ENCODE results near the gene CAB39.

CAB39 gene

DNA sequence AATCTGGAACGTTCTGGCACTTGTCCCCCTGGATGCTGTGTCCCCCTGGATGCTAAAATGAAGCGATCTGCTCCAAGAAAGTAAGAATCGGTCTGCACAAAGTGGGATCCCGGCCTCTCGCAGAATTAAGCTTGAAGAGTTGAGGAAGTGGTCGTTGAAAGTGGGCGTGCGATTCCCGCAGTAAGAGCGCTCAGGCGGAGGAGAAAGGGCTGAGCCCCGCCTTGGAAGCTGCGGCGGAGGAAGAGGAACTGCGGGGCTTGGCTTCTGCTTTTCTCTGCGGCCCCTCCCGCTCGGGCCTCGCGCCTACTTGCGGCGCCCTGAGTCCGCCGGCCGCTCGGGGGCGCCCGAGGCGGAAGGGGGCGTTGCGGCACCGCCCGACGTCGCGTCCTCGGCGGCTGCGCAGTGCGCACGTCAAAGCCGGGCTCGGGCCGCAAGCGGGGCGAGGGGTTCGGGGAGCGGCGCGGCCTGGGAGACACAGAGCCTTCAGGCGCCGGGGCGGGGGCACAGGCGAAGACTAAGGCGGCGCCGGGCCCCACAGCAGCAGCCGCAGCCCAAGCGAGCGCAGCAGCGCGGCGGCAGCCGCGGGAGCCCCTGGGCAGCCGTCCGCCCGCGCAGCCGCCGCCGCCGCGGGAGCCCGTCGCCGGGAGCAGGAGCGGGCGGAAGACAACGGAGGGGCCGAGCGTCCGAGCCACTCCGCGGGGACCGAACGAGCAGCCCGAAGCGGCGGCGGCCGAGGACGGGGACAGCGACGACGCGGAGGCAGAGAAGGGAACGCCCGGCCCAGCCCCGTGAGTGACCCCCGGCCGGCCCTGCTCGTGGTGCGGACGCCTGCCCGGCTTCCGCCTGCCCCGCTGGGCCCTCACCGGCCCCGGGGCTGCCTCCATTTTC, at the start of gene CAB39:
Gene CAB39, plus strand, starts transcription at position 400 of the 888 bp plus-strand sequence. CDS start 47,160 bp downstream, outside the sequence.
- Histone ChIP-seq H3K27me3 (ENCODE audit: control insufficient read depth, insufficient read depth, low read length) (no peaks in the 10 kb centered on the region), H3K4me3 (ENCODE audit: low read length) (peak within 1 kb of the TSS; percentile 94), H3K27ac (ENCODE audit: low read length) (no peak within 1 kb of the TSS), H3K36me3 (ENCODE audit: control insufficient read depth, insufficient read depth, low read length) (no peaks in the 10 kb centered on the region), H3K4me1 (ENCODE audit: control insufficient read depth, insufficient read depth, low read length) (peaks cover 2% of the 10 kb centered on the region; the same call in 1 of the 2 replicates), H3K9me3 (ENCODE audit: control insufficient read depth, insufficient read depth, low read length) (no peaks in the 10 kb centered on the region)
- DNase-seq (ENCODE audit: low read depth, low spot score) = peak; percentile 63
- WGBS (ENCODE audit: insufficient coverage, insufficient read length) = no CpG with 5 or more reads among the region's 110 CpGs

DNA sequence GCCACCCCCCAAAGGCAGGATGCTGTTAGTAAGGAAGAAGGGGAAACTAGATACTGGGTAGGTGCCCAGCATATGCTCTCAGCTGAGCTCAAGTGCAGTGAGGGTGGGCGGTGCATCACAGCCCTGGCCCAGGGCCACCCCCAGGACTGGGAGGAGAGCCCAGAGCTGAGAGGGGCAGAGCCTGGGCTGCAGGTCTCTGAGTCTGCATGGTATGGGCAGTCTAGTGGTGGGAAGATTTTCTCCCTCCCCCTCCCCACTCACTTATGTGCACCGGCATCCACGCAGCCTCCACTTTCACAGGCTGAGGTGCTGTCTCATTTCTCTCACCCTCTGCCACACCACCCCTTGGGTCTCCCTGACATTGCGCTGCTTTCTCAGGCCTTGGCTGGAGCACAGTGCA, 48.5 kb upstream of the CAB39 start:
- no peak for DNase-seq (ENCODE audit: low read depth, low spot score)
- no peaks in the 10 kb centered on the region for H3K27me3 ChIP-seq (ENCODE audit: control insufficient read depth, insufficient read depth, low read length)
- H3K27ac ChIP-seq (ENCODE audit: low read length) = no peak overlapping the region
- H3K36me3 ChIP-seq (ENCODE audit: control insufficient read depth, insufficient read depth, low read length) = no peaks in the 10 kb centered on the region
- no peaks in the 10 kb centered on the region for H3K9me3 ChIP-seq (ENCODE audit: control insufficient read depth, insufficient read depth, low read length)
- WGBS (ENCODE audit: insufficient coverage, insufficient read length) = no CpG with 5 or more reads among the region's 4 CpGs
- H3K4me1 ChIP-seq (ENCODE audit: control insufficient read depth, insufficient read depth, low read length) = peaks cover 9% of the 10 kb centered on the region; the same call in 1 of the 2 replicates
- H3K4me3 ChIP-seq (ENCODE audit: low read length) = no peak overlapping the region

DNA sequence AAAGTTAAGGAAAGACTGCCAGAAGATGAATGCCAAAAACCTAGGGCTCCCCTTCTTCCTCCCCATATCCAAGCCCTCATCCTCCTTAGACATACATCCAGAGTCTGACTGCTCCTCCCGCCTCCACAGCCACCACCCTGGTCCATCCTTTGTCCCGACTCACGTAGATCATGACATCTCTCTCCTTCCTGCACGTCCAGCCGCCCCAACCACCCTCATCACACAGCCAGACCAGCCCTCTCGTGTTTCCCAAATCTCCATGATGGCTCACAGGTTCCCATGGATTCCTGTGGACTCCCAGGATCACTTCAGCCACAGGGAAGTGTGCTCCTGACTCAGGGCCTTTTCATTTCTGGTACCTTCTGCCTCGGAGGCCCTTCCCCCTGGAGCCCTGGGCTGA, 47.8 kb upstream of the CAB39 start:
- WGBS (ENCODE audit: insufficient coverage, insufficient read length) = no CpG with 5 or more reads among the region's 7 CpGs
- Histone ChIP-seq H3K36me3 (ENCODE audit: control insufficient read depth, insufficient read depth, low read length) (no peaks in the 10 kb centered on the region), H3K27me3 (ENCODE audit: control insufficient read depth, insufficient read depth, low read length) (no peaks in the 10 kb centered on the region), H3K4me3 (ENCODE audit: low read length) (no peak overlapping the region), H3K27ac (ENCODE audit: low read length) (no peak overlapping the region), H3K9me3 (ENCODE audit: control insufficient read depth, insufficient read depth, low read length) (no peaks in the 10 kb centered on the region), H3K4me1 (ENCODE audit: control insufficient read depth, insufficient read depth, low read length) (peaks cover 8% of the 10 kb centered on the region; the same call in 1 of the 2 replicates)
- DNase-seq (ENCODE audit: low read depth, low spot score) = no peak

DNA sequence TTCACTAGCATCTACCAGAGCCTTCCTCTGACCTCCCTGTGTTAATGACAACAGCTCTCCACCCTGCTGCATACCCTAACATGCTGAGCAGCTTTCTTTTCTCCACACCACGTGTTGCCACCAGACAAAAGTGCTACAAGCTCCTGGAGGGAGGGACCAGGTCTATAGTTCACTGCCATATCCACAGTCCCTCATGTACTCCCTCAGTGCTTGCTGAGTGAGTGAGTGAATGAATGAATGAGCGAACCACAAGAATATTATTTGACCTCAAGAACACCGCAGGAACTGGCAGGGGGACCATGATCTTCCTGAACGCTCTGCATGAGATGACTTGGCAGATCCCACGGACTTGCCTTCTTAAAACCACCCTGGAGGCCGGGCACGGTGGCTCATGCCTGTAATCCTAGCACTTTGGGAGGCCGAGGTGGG, 47.4 kb upstream of the CAB39 start:
- no peak overlapping the region for H3K27ac ChIP-seq (ENCODE audit: low read length)
- no peaks in the 10 kb centered on the region for H3K9me3 ChIP-seq (ENCODE audit: control insufficient read depth, insufficient read depth, low read length)
- no peaks in the 10 kb centered on the region for H3K36me3 ChIP-seq (ENCODE audit: control insufficient read depth, insufficient read depth, low read length)
- H3K27me3 ChIP-seq (ENCODE audit: control insufficient read depth, insufficient read depth, low read length) = no peaks in the 10 kb centered on the region
- no peak for DNase-seq (ENCODE audit: low read depth, low spot score)
- H3K4me3 ChIP-seq (ENCODE audit: low read length) = no peak overlapping the region
- H3K4me1 ChIP-seq (ENCODE audit: control insufficient read depth, insufficient read depth, low read length) = peaks cover 8% of the 10 kb centered on the region; the same call in 1 of the 2 replicates
- WGBS (ENCODE audit: insufficient coverage, insufficient read length) = no CpG with 5 or more reads among the region's 8 CpGs

DNA sequence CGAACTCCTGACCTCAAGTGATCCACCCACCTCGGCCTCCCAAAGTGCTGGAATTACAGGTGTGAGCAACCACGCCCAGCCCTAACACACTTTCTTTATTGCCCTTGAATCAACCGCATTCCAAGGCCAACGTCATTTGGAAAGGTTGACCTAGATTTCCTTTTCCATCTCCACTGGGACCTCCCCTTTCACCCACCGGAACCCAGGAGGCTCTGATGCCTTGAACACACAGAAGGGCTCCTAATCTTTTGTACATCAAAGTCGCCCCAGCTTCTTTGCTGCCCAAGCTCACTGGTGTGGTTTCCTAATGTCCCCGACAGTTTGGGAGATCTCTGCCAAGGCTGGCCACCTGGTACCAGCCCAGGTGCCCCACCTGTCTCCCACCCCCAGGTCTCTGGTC, 46.2 kb upstream of the CAB39 start:
- WGBS (ENCODE audit: insufficient coverage, insufficient read length) = no CpG with 5 or more reads among the region's 8 CpGs
- H3K9me3 ChIP-seq (ENCODE audit: control insufficient read depth, insufficient read depth, low read length) = no peaks in the 10 kb centered on the region
- H3K27ac ChIP-seq (ENCODE audit: low read length) = no peak overlapping the region
- H3K36me3 ChIP-seq (ENCODE audit: control insufficient read depth, insufficient read depth, low read length) = no peaks in the 10 kb centered on the region
- peaks cover 8% of the 10 kb centered on the region; the same call in 1 of the 2 replicates for H3K4me1 ChIP-seq (ENCODE audit: control insufficient read depth, insufficient read depth, low read length)
- no peaks in the 10 kb centered on the region for H3K27me3 ChIP-seq (ENCODE audit: control insufficient read depth, insufficient read depth, low read length)
- H3K4me3 ChIP-seq (ENCODE audit: low read length) = no peak overlapping the region
- DNase-seq (ENCODE audit: low read depth, low spot score) = no peak

DNA sequence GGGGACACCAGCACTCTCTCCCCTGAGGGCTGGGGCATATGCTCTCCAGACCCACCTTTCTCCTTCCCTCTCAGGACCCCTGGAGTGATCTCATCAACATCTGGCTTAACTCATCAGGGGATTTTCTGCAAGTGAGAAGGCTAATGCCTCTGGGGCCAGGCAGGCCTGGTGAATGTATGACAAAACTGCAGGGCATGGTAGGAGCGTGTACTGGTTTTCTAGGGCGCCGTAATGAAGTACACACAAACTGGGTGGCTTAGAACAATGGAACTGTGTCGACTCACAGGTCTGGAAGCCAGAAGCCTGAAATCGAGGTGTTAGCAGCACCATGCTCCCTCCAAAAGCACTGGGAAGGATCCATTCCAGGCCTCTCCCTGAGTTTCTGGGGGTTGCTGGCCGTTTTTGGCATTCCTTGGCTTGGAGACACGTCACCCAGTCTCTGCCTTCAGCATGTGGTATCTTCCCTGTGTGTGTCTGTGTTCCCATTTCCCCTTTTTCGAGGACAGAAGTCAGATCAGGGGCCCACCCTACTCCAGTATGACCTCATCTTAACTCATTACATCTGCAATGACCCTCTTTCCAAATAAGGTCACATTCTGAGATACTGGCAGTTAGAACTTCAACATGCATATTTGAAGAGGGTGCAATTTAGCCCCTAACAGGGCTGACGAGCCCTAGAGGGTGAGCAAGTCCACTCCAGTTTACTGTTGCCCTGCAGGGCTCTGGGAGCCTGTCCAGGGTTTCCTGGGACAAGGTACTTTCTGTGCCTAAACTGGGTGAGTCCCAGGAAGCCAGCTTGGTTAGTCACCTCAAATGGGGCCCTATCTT, 45.5 kb upstream of the CAB39 start:
- no peak for DNase-seq (ENCODE audit: low read depth, low spot score)
- H3K4me1 ChIP-seq (ENCODE audit: control insufficient read depth, insufficient read depth, low read length) = peaks cover 8% of the 10 kb centered on the region; the same call in 1 of the 2 replicates
- no peaks in the 10 kb centered on the region for H3K27me3 ChIP-seq (ENCODE audit: control insufficient read depth, insufficient read depth, low read length)
- no peaks in the 10 kb centered on the region for H3K36me3 ChIP-seq (ENCODE audit: control insufficient read depth, insufficient read depth, low read length)
- H3K27ac ChIP-seq (ENCODE audit: low read length) = no peak overlapping the region
- H3K4me3 ChIP-seq (ENCODE audit: low read length) = no peak overlapping the region
- no CpG with 5 or more reads among the region's 9 CpGs for WGBS (ENCODE audit: insufficient coverage, insufficient read length)
- no peaks in the 10 kb centered on the region for H3K9me3 ChIP-seq (ENCODE audit: control insufficient read depth, insufficient read depth, low read length)

DNA sequence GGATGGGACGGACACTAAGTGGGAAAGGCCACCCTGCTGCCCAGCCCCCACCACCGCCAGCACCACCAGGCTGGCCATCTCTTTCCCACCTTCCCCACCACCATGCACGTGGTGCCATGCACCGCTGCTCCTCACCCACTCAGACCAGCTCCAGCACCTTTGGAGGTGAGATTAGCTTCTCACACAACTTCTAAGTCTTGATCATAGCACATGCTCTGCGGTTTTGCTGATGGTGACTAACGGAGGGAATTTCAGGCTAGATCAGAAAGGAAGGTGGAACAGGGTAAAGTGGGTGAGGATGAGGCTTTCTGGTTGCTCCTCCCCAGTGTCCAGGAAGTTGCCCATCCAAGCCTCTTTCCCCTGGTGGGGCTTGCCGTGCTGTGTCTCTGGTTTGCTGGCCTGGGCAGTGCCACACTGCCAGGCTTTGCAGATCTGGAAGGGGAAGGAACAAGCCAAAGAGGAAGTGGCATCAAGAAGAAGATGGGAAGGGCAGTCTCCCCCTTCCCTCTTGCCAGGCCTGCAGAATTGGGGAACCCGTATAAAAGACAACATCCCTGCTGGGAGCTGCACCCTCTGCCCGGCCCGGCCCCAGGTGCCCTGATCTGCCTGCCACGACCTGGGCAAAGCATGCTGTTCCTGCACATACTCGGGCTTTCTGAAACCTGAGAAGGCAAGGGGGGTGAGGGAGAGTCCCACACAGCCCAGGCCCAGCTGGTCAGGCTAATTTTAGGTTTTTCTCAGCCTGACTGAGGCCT, 44.3 kb upstream of the CAB39 start:
- Histone ChIP-seq H3K27me3 (ENCODE audit: control insufficient read depth, insufficient read depth, low read length) (no peaks in the 10 kb centered on the region), H3K27ac (ENCODE audit: low read length) (no peak overlapping the region), H3K36me3 (ENCODE audit: control insufficient read depth, insufficient read depth, low read length) (no peaks in the 10 kb centered on the region), H3K4me3 (ENCODE audit: low read length) (no peak overlapping the region), H3K9me3 (ENCODE audit: control insufficient read depth, insufficient read depth, low read length) (no peaks in the 10 kb centered on the region), H3K4me1 (ENCODE audit: control insufficient read depth, insufficient read depth, low read length) (peaks cover 8% of the 10 kb centered on the region; the same call in 1 of the 2 replicates)
- no peak for DNase-seq (ENCODE audit: low read depth, low spot score)
- WGBS (ENCODE audit: insufficient coverage, insufficient read length) = no CpG with 5 or more reads among the region's 12 CpGs

DNA sequence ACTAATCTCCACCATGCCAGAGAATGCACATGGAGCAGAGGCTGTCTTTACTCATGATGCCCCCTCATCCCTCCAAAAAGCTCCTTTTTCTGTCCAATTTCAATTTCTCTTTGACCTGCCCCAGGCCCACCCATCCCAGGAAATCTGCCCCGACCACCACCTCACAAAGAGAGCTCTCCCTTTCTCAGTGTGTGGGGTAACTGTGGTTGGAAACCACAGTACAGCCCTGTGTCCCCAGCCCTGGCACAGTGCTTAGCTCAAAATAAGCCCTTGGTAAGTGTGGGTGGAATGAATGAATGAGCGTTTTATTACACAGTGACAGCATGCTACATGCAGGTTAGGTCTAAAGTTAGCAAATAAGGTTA, 43.7 kb upstream of the CAB39 start:
- Histone ChIP-seq H3K4me1 (ENCODE audit: control insufficient read depth, insufficient read depth, low read length) (peaks cover 8% of the 10 kb centered on the region; the same call in 1 of the 2 replicates), H3K4me3 (ENCODE audit: low read length) (no peak overlapping the region), H3K36me3 (ENCODE audit: control insufficient read depth, insufficient read depth, low read length) (no peaks in the 10 kb centered on the region), H3K9me3 (ENCODE audit: control insufficient read depth, insufficient read depth, low read length) (no peaks in the 10 kb centered on the region), H3K27ac (ENCODE audit: low read length) (no peak overlapping the region), H3K27me3 (ENCODE audit: control insufficient read depth, insufficient read depth, low read length) (no peaks in the 10 kb centered on the region)
- no peak for DNase-seq (ENCODE audit: low read depth, low spot score)
- no CpG with 5 or more reads among the region's 2 CpGs for whole genome bisulfite sequencing (ENCODE audit: insufficient coverage, insufficient read length)

DNA sequence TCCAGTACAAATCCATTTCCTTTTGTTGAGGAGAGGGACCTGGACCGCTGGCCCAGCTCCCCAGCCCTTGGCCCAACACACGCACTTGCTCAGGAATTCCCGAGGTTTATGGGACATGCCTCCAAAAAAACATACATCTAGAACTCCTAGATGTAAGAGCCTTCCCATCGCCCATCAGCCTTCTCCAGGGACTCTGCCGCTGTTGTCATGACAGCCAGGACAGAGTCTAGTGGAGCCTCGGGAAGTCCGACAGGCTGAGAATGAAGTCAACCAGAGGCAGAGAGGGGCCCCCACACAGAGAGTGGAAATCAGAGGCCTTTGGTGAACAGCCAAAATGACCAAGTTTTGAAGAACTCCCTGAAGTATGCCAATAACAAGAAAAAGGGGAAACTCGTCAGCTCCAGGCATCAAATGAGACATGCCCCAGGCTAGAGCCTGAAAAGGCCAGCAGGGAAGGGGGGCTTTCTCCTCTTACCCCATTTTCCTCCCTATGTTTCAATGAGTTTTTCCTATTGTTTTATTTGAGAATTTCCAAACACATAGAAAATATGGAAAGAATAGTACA, 43.2 kb upstream of the CAB39 start:
- H3K36me3 ChIP-seq (ENCODE audit: control insufficient read depth, insufficient read depth, low read length) = no peaks in the 10 kb centered on the region
- no peak overlapping the region for H3K27ac ChIP-seq (ENCODE audit: low read length)
- peaks cover 8% of the 10 kb centered on the region; the same call in 1 of the 2 replicates for H3K4me1 ChIP-seq (ENCODE audit: control insufficient read depth, insufficient read depth, low read length)
- no peaks in the 10 kb centered on the region for H3K27me3 ChIP-seq (ENCODE audit: control insufficient read depth, insufficient read depth, low read length)
- DNase-seq (ENCODE audit: low read depth, low spot score) = no peak
- no peak overlapping the region for H3K4me3 ChIP-seq (ENCODE audit: low read length)
- H3K9me3 ChIP-seq (ENCODE audit: control insufficient read depth, insufficient read depth, low read length) = no peaks in the 10 kb centered on the region
- WGBS (ENCODE audit: insufficient coverage, insufficient read length) = no CpG with 5 or more reads among the region's 8 CpGs

Data from iPS DF 6.9 (cell line).